ENCODE data around the gene CEBPA.

- no peak for TF ChIP-seq CTCF (IDR thresholded peaks at IDR 0.05; ENCODE audit: low read depth, low read length)
- no peak for TF ChIP-seq EZH2phosphoT487 (IDR thresholded peaks at IDR 0.05; ENCODE audit: low read depth)
Observed at GRCh38 chr19:33293255-33294057, 8.9 kb downstream of the CEBPA start.
